Stimulated activated CD4-positive, alpha-beta T cell treated with anti-CD3 and anti-CD28 coated beads, Interleukin-15, amount 100 ng/mL, for 48 hours (primary cell): ENCODE results near the gene PTPRE.
A peak's percentile ranks its signal among the peaks of the same experiment; 100 is the strongest.

Experiments used
- DNase-seq, 2 donors: peaks; one replicate each; pipeline ENCODE4 v3.0.0-alpha.2; 2020; ENCODE audit warnings: low read depth in 2 of 2

PTPRE gene

DNA sequence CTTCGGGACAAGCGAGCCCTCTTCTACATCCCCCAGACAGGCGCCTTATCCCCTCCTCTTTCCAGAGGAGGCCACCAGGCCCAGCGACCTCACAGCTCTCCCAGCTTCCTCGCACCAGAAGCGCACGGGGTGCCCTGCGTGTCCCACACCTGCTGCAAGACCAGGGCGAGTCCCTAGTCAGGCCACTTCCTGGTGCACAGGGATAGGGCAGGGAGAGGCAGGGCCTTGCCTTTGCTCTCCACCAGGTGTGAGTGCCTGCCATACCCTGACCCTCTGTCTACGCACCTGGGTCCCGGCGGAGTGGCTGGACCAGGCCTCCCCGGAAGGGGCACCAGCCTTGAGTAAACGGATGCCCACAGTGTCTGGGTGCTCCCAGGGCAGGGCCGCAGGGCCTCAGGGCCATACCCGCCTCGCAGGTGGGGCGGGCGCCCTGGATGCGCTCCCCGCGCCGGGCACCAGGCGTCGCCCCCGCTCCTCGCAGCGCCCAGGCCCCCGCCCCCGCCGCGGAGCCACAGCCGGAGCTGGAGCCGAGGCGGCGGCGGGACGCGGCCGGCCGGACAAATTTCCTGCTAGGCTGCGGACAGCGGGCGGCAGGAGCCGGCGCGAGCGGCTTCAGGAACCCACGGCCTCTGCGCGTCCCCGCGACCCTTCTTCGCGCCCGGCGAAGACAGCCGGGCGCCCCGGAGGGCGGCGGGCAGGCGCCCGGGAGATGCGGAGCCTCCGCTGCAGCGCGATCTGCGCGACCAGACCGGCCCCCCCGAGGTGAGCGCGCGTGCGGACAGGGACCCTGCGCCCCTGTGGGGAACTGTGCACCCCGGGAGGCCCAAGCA lies at the start of gene PTPRE:
Gene PTPRE (plus strand): TSS at position 556 of the 830 bp plus-strand sequence. CDS start 133,779 bp downstream, outside the sequence.
- peak; percentile 36 to 66 for DNase-seq

GRCh38 chr10:127860592-127860991 lies 46.3 kb upstream of the PTPRE start:
- DNase-seq: no peak

DNA sequence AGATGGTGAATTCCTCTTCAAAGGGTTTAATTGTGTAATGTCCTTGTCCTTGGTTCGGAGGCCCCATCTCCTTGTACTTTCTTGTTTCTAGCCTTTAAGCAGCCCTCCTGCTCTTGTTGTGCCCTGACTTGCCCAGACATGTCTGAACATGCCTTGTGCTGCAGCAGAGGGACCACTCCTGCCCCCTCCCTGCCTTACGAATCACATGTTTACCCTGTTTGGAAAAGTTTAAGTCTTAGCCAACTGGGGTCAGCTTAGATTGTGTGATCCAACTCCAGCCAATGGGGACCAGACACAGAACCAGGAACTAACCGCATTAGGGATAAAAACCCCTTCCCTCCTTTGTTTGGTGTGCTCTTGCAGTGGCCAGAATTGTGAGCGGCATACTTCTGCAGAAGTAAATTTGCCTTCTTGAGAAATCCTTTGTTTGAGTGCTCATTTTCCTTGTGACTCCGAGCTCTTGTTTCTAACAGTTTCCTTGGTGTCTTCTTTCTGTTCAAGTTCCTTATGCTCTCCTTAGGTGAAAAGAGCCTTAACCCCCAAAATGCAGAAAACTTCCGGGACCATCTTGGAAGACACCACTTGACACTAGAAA lies 43.6 kb upstream of the PTPRE start:
- DNase-seq: no peak

- DNase-seq: no peak
Observed at GRCh38 chr10:127866276-127867013, 40.5 kb upstream of the PTPRE start.

GRCh38 chr10:127867805-127868204 lies 39.1 kb upstream of the PTPRE start:
- no peak for DNase-seq

DNA sequence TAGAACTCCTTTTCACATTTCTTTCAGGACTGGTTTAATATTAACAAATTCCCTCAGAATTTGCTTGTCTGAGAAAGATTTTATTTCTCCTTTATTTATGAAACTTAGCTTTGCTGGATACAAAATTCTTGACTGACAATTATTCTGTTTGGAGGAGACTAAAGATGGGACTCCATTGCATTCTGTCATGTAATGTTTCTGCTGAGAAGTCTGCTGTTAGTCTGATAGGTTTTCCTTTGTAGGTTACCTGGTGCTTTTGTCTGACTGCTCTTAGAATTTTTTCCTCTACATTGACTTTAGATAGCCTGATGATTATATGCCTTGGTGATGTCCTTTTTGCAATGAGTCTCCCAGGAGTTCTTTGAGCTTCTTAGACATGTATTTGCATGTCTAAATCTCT lies 37.6 kb upstream of the PTPRE start:
- no peak for DNase-seq

DNA sequence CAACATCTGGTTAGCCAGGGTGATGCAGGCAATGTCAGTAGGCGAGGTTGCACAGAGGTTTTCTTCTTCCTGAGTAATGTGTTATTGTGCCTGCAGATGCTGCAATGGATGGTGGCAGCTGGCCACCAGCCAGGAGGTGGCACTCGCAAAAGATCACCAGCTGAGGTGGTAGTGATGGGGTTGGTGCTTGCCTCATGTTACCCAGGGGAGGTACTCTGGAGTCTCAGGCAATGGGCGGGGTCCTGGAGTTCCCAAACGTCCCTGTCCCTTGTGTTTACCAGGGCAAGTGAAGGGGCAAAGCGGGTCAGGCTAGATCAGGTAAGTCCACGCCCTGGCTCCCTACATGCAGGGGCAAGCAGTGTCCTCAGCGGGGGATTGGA lies 35.3 kb upstream of the PTPRE start:
- DNase-seq: no peak

- DNase-seq: no peak
Observed at GRCh38 chr10:127872011-127872761, 34.7 kb upstream of the PTPRE start.

DNA sequence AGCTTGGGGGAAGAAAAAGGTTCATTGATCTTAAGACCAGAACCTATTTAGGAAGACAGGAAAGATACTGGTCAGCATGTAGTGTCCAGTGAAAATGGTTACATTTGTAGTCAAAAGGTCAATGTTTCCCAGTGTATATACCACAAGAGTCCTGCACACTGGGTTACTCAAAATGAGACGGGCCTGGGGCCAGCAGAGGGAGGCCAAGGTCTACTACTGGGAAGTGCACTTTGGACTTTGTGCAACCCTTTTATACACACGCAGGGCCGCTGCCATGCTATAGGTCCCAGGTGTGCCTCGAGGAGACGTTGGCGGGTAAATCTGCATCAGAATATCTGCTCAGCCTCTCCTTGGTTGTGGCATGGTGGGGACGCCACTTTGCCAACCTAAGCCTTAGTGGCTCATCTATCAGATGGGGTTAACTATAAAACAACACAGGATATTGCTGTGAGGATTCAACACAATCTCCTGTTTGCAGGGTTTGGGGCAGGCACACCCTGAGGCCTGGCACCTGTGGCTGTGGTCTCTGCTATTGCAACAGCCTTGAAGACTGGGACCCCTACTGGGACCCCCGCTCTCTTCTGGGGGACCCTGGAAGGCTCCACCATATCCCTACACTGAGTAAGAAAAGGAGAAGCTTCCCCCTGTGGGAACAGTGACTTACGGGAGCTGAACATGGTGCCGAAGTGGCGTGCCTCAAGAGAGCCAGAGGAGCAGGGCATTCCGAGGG lies 33.9 kb upstream of the PTPRE start:
- DNase-seq: no peak

- DNase-seq: no peak
Observed at GRCh38 chr10:127873901-127874470, 32.9 kb upstream of the PTPRE start.

DNA sequence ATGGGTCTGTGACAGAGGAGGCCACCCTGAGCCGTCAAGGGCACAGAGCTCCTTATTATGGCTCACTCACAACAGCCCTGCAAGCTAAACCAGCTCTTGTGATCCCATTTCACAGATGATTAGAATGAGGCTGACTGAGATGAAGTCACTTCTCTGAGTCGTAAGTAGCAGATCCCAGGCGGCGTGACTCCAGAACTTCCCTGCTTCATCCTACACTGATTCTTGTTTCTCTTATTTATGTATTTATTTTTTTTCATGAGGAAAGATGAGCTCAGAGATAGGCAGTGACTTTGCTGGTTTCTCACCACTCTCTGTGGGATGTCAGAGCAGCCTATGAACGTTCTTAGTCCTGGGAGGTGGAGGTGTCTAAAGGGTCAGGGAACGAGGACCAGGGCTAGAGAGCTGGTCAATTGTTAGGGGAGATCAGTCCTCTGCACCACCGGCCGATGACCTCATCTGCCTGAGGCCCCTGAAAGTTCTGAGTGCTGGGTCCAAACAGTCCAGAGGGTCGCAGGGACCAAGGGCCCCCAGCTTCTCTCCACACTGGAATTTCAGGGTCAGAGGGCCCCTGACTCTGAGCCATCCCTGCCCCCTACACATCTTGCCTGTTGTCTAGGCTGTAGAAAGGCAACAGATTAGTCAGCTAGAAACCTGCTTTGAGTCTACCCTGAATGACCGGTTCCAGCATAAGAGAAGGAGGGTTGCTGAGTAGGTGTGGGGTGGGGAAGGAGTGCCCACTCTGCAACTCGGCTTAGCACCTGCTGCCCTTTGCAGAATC lies 32.0 kb upstream of the PTPRE start:
- DNase-seq: no peak

DNA sequence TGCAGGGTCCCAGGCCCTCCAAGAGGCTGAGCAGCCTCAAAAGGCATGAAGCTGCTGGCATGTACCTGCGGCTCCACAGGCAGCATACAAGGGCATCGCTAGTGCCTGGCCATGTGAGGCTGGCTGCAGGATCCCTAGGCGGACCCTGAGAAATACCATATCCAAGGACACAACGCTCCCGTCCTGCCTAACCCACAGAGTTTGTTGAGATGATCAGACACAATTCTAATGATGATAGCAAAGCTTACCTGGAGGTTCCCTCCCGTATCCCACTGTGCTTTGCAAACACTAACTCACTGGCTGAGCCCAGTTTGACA lies 31.5 kb upstream of the PTPRE start:
- DNase-seq: no peak

GRCh38 chr10:127875916-127876315 lies 31.0 kb upstream of the PTPRE start:
- DNase-seq: no peak

DNA sequence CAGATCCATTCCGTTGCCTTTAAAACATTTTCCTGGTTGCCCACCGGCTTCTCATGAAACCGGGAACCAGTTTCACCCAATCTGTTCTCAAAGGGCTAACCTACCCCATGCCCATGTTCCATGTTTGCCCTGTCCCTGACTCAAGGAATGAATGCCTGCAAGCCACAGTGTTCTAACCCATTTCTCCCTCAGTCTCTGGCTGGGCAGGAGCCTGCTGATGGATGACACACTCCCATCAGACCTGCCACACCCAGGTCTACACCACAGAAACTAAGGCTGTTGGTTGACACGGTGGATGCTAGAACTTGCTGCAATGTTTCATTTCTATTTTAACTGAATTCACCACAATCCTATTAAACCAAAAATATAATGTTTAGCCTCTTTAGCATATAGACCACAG lies 29.8 kb upstream of the PTPRE start:
- no peak for DNase-seq

- no peak for DNase-seq
Observed at GRCh38 chr10:127877699-127878098, 29.2 kb upstream of the PTPRE start.

DNA sequence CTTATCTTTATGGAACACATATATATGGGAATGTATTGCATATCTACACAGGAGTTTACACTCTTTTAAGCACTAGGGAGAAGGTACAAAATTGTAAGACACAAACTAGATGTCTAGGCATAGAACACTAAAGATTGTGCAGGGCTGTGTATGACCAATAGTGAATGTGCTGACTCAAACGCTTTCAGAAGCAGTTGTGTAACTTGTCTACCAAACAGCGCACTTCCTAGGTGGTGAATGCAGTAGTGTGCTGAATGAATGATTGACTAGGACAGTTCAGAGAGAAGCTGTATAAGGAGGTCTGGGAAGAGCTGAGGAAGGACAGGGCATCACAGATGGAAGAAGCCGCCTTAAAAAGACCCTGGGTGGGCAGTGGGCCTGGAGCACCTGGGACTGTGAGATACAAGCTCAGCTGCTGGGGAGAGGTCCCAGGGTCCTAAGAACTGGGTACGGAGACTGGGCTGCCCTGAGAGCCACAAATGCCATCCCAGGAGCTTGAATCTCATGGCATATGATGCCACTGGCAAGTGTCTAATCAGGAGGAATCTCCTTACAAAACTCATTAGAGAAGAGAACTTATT lies 28.3 kb upstream of the PTPRE start:
- no peak for DNase-seq

DNA sequence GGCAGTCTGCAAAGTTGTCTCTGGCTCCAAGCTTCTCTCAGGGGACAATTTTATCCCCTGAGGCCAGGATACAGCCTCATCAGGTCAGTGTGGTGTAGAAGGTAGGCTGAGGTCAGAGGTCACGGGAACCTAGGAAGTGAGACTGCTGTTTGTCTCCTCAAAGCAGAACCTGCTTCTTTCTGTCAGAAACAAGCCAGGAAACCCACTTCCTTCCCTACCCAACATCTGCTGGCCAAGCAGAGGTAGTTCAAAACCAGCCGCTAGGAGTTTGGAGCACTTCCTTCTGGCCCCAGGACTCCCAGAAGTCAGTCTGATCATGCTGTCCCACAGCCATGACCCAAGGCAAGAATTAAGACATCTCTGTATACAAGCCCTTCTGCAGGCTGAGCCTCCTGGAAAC lies 26.3 kb upstream of the PTPRE start:
- no peak for DNase-seq

GRCh38 chr10:127881262-127881661 lies 25.6 kb upstream of the PTPRE start:
- no peak for DNase-seq

- DNase-seq: no peak
Observed at GRCh38 chr10:127882391-127882790, 24.5 kb upstream of the PTPRE start.
